ENCODE data around the gene RPS16. TPM values are rescaled to one million over a fixed set of nuclear protein-coding genes. Genes with fewer than 3 reads are reported as not detected.

Gene RPS16
- total RNA-seq, 1 donor from 2014 or later, result 1,065 TPM

GRCh38 chr19:39438270-39438934 is 2.7 kb upstream of the RPS16 start:
- no peak for DNase-seq (ENCODE audit: low spot score)
- Mint-ChIP-seq H3K9me3 (ENCODE audit: low read depth) (no peaks in the 10 kb centered on the region), H3K27me3 (ENCODE audit: low read depth) (no peaks in the 10 kb centered on the region), H3K27ac (ENCODE audit: unreplicated experiment) (no peak overlapping the region), H3K36me3 (ENCODE audit: low read depth) (peaks cover 8% of the 10 kb centered on the region), H3K4me1 (ENCODE audit: low read depth) (peaks cover 40% of the 10 kb centered on the region), H3K4me3 (ENCODE audit: unreplicated experiment) (no peak overlapping the region)
- no peak for TF ChIP-seq CTCF (IDR thresholded peaks at IDR 0.05)

GRCh38 chr19:39436350-39436716 is 584 bp upstream of the RPS16 start:
- H3K36me3 Mint-ChIP-seq (ENCODE audit: low read depth), result peaks cover 15% of the 10 kb centered on the region
- H3K4me3 Mint-ChIP-seq (ENCODE audit: unreplicated experiment), result peak overlapping the region; percentile 100
- no peaks in the 10 kb centered on the region for H3K9me3 Mint-ChIP-seq (ENCODE audit: low read depth)
- peak overlapping the region; percentile 98 for H3K27ac Mint-ChIP-seq (ENCODE audit: unreplicated experiment)
- peaks cover 41% of the 10 kb centered on the region for H3K4me1 Mint-ChIP-seq (ENCODE audit: low read depth)
- no peaks in the 10 kb centered on the region for H3K27me3 Mint-ChIP-seq (ENCODE audit: low read depth)
- DNase-seq (ENCODE audit: low spot score), result no peak
- TF ChIP-seq CTCF (IDR thresholded peaks at IDR 0.05), result no peak

- H3K27me3 Mint-ChIP-seq (ENCODE audit: low read depth), result no peaks in the 10 kb centered on the region
- H3K4me1 Mint-ChIP-seq (ENCODE audit: low read depth), result peaks cover 44% of the 10 kb centered on the region
- no peak for DNase-seq (ENCODE audit: low spot score)
- H3K36me3 Mint-ChIP-seq (ENCODE audit: low read depth), result peaks cover 15% of the 10 kb centered on the region
- no peak for TF ChIP-seq CTCF (IDR thresholded peaks at IDR 0.05)
- H3K27ac Mint-ChIP-seq (ENCODE audit: unreplicated experiment), result peak overlapping the region; percentile 98
- H3K9me3 Mint-ChIP-seq (ENCODE audit: low read depth), result no peaks in the 10 kb centered on the region
- H3K4me3 Mint-ChIP-seq (ENCODE audit: unreplicated experiment), result peak overlapping the region; percentile 100
Measured at GRCh38 chr19:39434123-39435076, 1.3 kb downstream of the RPS16 start.

- no peaks in the 10 kb centered on the region for H3K9me3 Mint-ChIP-seq (ENCODE audit: low read depth)
- no peak for DNase-seq (ENCODE audit: low spot score)
- H3K36me3 Mint-ChIP-seq (ENCODE audit: low read depth), result peaks cover 15% of the 10 kb centered on the region
- H3K4me1 Mint-ChIP-seq (ENCODE audit: low read depth), result peaks cover 50% of the 10 kb centered on the region
- no peak for TF ChIP-seq CTCF (IDR thresholded peaks at IDR 0.05)
- H3K4me3 Mint-ChIP-seq (ENCODE audit: unreplicated experiment), result peak overlapping the region; percentile 35
- peak overlapping the region; percentile 49 for H3K27ac Mint-ChIP-seq (ENCODE audit: unreplicated experiment)
- H3K27me3 Mint-ChIP-seq (ENCODE audit: low read depth), result no peaks in the 10 kb centered on the region
Measured at GRCh38 chr19:39433480-39434079, 2.2 kb downstream of the RPS16 start.

- peaks cover 3% of the 10 kb centered on the region for H3K9me3 Mint-ChIP-seq (ENCODE audit: low read depth)
- no peak for DNase-seq (ENCODE audit: low spot score)
- peaks cover 15% of the 10 kb centered on the region for H3K36me3 Mint-ChIP-seq (ENCODE audit: low read depth)
- no peak for TF ChIP-seq CTCF (IDR thresholded peaks at IDR 0.05)
- H3K27ac Mint-ChIP-seq (ENCODE audit: unreplicated experiment), result peak overlapping the region; percentile 69
- H3K4me1 Mint-ChIP-seq (ENCODE audit: low read depth), result peaks cover 60% of the 10 kb centered on the region
- no peak overlapping the region for H3K4me3 Mint-ChIP-seq (ENCODE audit: unreplicated experiment)
- no peaks in the 10 kb centered on the region for H3K27me3 Mint-ChIP-seq (ENCODE audit: low read depth)
Measured at GRCh38 chr19:39432677-39433025, 3.1 kb downstream of the RPS16 start.

All from chondrocyte (in vitro differentiated cells).